Activated naive CD4-positive, alpha-beta T cell treated with anti-CD3 and anti-CD28 coated beads, Interleukin-2, amount 10 ng/mL, durations not matched to agents 7 days and 5 days (primary cell): Measurements from ENCODE around the gene RNASE8.

ENCODE experiments used
- CTCF ChIA-PET: fragments of 350-600 bp; sonication (Branson Sonifier 250); formaldehyde crosslinking; loops from one replicate; lab custom pipeline; 2021; ENCODE audit warnings: antibody characterized with exemption; lab: Charles Lee
- DNase-seq: peaks from one replicate; pipeline ENCODE4 v3.0.0-alpha.2; 2020
- H3K27ac Mint-ChIP-seq: one replicate; pipeline ENCODE4 v1.8.0; 2021; ENCODE audit warnings: mild to moderate bottlenecking, moderate library complexity, mixed read lengths
- H3K27me3 Mint-ChIP-seq: one replicate; pipeline ENCODE4 v1.8.0; 2021; ENCODE audit warnings: mild to moderate bottlenecking, mixed read lengths
- H3K36me3 Mint-ChIP-seq: one replicate; pipeline ENCODE4 v1.8.0; 2021; ENCODE audit warnings: mixed read lengths
- H3K4me1 Mint-ChIP-seq: one replicate; pipeline ENCODE4 v1.8.0; 2021; ENCODE audit warnings: mixed read lengths
- H3K4me3 Mint-ChIP-seq: one replicate; pipeline ENCODE4 v1.8.0; 2021; ENCODE audit warnings: mild to moderate bottlenecking, moderate library complexity, mixed read lengths
- H3K9me3 Mint-ChIP-seq: one replicate; pipeline ENCODE4 v1.8.0; 2021; ENCODE audit warnings: mixed read lengths

The RNASE8 gene

GRCh38 chr14:21066882-21067502 lies 9.4 kb downstream of the RNASE8 start:
- H3K27ac Mint-ChIP-seq: no peak overlapping the region
- peaks cover 87% of the 10 kb centered on the region for H3K27me3 Mint-ChIP-seq
- no peaks in the 10 kb centered on the region for H3K9me3 Mint-ChIP-seq
- no peak overlapping the region for H3K4me3 Mint-ChIP-seq
- no peaks in the 10 kb centered on the region for H3K36me3 Mint-ChIP-seq
- H3K4me1 Mint-ChIP-seq: peaks cover 33% of the 10 kb centered on the region
- no peak for DNase-seq
- CTCF ChIA-PET: interaction anchor here (0.6 to 4.4 kb wide), 11 partner anchors 9 to 148 kb away, joined by 3 to 72 read pairs (median 13); partner anchors contain the start of gene RNASE8

GRCh38 chr14:21068521-21069387 lies 11.1 kb downstream of the RNASE8 start:
- Mint-ChIP-seq H3K4me3 (peak overlapping the region; percentile 26), H3K27me3 (peaks cover 90% of the 10 kb centered on the region), H3K36me3 (no peaks in the 10 kb centered on the region), H3K9me3 (no peaks in the 10 kb centered on the region), H3K4me1 (peaks cover 34% of the 10 kb centered on the region), H3K27ac (no peak overlapping the region)
- peak; percentile 58 for DNase-seq
- CTCF ChIA-PET: interaction anchor here (0.7 to 4.4 kb wide), 14 partner anchors 11 to 81 kb away, joined by 3 to 72 read pairs (median 6); no protein-coding TSS in a partner anchor

DNA sequence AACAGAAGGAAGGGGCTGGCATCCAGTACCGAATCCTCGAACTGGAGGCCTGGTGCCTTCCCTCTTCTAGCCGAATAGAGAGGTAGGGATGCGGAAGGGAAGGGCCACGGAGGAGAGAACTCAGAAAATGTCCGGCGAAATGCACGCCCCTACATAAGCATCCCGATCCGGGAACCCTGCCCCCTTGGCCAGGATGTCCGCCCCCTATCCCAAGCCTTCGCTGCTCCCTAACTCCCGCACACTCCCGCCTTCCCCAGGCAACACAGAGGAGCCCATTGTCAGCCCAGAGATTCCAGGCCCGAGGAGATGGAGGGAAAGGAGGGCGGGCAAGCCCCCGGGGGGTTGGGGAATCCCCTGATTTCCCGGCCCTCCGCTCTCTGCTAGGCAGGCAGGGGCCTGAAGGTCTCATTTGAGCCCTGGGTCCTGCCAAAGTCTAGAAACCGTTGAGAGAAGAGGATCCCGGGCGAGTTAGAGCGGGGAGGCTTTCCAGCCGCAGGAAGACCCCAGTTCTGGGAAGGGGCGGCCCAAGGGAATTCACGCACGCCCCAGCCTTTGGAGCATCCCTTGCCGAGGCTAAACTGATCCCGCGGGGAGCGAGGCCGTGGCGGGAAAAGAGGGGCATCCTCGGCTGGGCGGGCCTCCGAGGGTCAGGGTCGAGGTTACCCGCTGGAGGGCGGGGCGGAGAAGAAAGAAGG lies 11.9 kb downstream of the RNASE8 start:
- no peaks in the 10 kb centered on the region for H3K36me3 Mint-ChIP-seq
- H3K9me3 Mint-ChIP-seq: no peaks in the 10 kb centered on the region
- H3K4me3 Mint-ChIP-seq: peak overlapping the region; percentile 52
- CTCF ChIA-PET: interaction anchor here (1.2 to 4.4 kb wide), 12 partner anchors 10 to 57 kb away, joined by 3 to 72 read pairs (median 22); no protein-coding TSS in a partner anchor
- DNase-seq: no peak
- peaks cover 96% of the 10 kb centered on the region for H3K27me3 Mint-ChIP-seq
- H3K4me1 Mint-ChIP-seq: peaks cover 34% of the 10 kb centered on the region
- no peak overlapping the region for H3K27ac Mint-ChIP-seq

- H3K36me3 Mint-ChIP-seq: no peaks in the 10 kb centered on the region
- peak; percentile 38 for DNase-seq
- H3K4me1 Mint-ChIP-seq: peaks cover 34% of the 10 kb centered on the region
- CTCF ChIA-PET: interaction anchor here (0.8 to 3.6 kb wide), 6 partner anchors 14 to 55 kb away, joined by 4 to 36 read pairs (median 21); no protein-coding TSS in a partner anchor
- peak within 1 kb of the TSS; percentile 52 for H3K4me3 Mint-ChIP-seq
- H3K9me3 Mint-ChIP-seq: no peaks in the 10 kb centered on the region
- no peak within 1 kb of the TSS for H3K27ac Mint-ChIP-seq
- peaks cover 97% of the 10 kb centered on the region for H3K27me3 Mint-ChIP-seq
Observed at GRCh38 chr14:21070083-21070609, 12.5 kb downstream of the RNASE8 start, which contains the start of gene ARHGEF40. Gene ARHGEF40 (plus strand): TSS chr14:21070304. CDS start chr14:21070397, 93 bp downstream.

GRCh38 chr14:21070610-21071224 lies 13.1 kb downstream of the RNASE8 start:
- Mint-ChIP-seq H3K27ac (no peak overlapping the region), H3K27me3 (peaks cover 94% of the 10 kb centered on the region), H3K36me3 (no peaks in the 10 kb centered on the region), H3K4me1 (peaks cover 34% of the 10 kb centered on the region), H3K4me3 (peak overlapping the region; percentile 42), H3K9me3 (no peaks in the 10 kb centered on the region)
- CTCF ChIA-PET: interaction anchor here (0.8 to 3.6 kb wide), 9 partner anchors 9 to 56 kb away, joined by 4 to 36 read pairs (median 7); no protein-coding TSS in a partner anchor
- no peak for DNase-seq

- peak overlapping the region; percentile 42 for H3K4me3 Mint-ChIP-seq
- peaks cover 34% of the 10 kb centered on the region for H3K4me1 Mint-ChIP-seq
- H3K27me3 Mint-ChIP-seq: peaks cover 93% of the 10 kb centered on the region
- H3K9me3 Mint-ChIP-seq: no peaks in the 10 kb centered on the region
- H3K36me3 Mint-ChIP-seq: no peaks in the 10 kb centered on the region
- peak; percentile 62 for DNase-seq
- CTCF ChIA-PET: interaction anchor here (0.8 to 3.6 kb wide), 9 partner anchors 9 to 56 kb away, joined by 4 to 36 read pairs (median 7); no protein-coding TSS in a partner anchor
- H3K27ac Mint-ChIP-seq: no peak overlapping the region
Observed at GRCh38 chr14:21071225-21072030, 13.8 kb downstream of the RNASE8 start.

GRCh38 chr14:21072031-21072473 lies 14.4 kb downstream of the RNASE8 start:
- CTCF ChIA-PET: interaction anchor here (1.0 to 3.6 kb wide), 7 partner anchors 8 to 57 kb away, joined by 4 to 36 read pairs (median 12); no protein-coding TSS in a partner anchor
- H3K36me3 Mint-ChIP-seq: no peaks in the 10 kb centered on the region
- H3K27ac Mint-ChIP-seq: no peak overlapping the region
- H3K27me3 Mint-ChIP-seq: peaks cover 89% of the 10 kb centered on the region
- no peak for DNase-seq
- no peak overlapping the region for H3K4me3 Mint-ChIP-seq
- peaks cover 34% of the 10 kb centered on the region for H3K4me1 Mint-ChIP-seq
- H3K9me3 Mint-ChIP-seq: no peaks in the 10 kb centered on the region

DNA sequence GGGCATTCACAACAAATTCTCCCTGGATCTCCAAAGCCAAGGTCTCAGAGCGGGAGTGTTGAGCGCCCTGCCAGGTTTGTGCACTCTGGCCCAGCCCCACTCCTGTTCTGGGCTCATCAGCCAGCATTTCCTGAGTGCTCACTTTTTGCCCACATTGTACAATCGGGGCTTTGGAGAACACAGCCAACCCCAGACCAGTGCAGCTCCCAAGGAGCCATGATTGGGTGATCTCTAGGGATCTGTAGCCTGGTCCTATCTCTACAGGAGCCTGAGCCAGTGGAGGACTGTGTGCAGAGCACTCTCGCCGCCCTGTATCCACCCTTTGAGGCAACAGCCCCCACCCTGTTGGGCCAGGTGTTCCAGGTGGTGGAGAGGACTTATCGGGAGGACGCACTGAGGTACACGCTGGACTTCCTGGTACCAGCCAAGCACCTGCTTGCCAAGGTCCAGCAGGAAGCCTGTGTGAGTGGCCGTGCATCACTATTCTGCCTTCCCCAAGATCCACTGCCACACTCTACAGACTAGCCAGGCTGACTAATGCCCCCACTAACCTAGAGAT lies 15.2 kb downstream of the RNASE8 start:
- Mint-ChIP-seq H3K27me3 (peaks cover 88% of the 10 kb centered on the region), H3K9me3 (no peaks in the 10 kb centered on the region), H3K36me3 (no peaks in the 10 kb centered on the region), H3K4me3 (no peak overlapping the region), H3K4me1 (peaks cover 34% of the 10 kb centered on the region), H3K27ac (no peak overlapping the region)
- CTCF ChIA-PET: interaction anchor here (0.6 to 3.6 kb wide), 4 partner anchors 16 to 101 kb away, joined by 3 to 36 read pairs (median 20); no protein-coding TSS in a partner anchor
- DNase-seq: no peak

GRCh38 chr14:21073921-21074320 lies 16.3 kb downstream of the RNASE8 start:
- Mint-ChIP-seq H3K9me3 (no peaks in the 10 kb centered on the region), H3K27me3 (peaks cover 89% of the 10 kb centered on the region), H3K4me3 (no peak overlapping the region), H3K36me3 (no peaks in the 10 kb centered on the region), H3K27ac (no peak overlapping the region), H3K4me1 (peaks cover 28% of the 10 kb centered on the region)
- no peak for DNase-seq
- CTCF ChIA-PET: interaction anchor here (0.5 to 1.9 kb wide), 2 partner anchors 29 to 31 kb away, joined by 3 to 5 read pairs; no protein-coding TSS in a partner anchor

DNA sequence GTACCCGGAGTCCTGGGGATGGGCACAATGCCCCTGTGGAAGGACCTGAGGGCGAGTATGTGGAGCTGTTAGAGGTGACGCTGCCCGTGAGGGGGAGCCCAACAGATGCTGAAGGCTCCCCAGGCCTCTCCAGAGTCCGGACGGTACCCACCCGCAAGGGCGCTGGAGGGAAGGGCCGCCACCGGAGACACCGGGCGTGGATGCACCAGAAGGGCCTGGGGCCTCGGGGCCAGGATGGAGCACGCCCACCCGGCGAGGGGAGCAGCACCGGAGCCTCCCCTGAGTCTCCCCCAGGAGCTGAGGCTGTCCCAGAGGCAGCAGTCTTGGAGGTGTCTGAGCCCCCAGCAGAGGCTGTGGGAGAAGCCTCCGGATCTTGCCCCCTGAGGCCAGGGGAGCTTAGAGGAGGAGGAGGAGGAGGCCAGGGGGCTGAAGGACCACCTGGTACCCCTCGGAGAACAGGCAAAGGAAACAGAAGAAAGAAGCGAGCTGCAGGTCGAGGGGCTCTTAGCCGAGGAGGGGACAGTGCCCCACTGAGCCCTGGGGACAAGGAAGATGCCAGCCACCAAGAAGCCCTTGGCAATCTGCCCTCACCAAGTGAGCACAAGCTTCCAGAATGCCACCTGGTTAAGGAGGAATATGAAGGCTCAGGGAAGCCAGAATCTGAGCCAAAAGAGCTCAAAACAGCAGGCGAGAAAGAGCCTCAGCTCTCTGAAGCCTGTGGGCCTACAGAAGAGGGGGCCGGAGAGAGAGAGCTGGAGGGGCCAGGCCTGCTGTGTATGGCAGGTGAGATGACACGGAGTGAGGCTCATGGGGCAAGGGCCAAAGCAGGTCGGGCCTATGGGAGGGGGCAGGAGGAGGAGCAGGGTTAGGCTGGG lies 17.0 kb downstream of the RNASE8 start:
- Mint-ChIP-seq H3K4me3 (no peak overlapping the region), H3K27ac (no peak overlapping the region), H3K27me3 (peaks cover 89% of the 10 kb centered on the region), H3K9me3 (no peaks in the 10 kb centered on the region), H3K4me1 (peaks cover 21% of the 10 kb centered on the region), H3K36me3 (no peaks in the 10 kb centered on the region)
- DNase-seq: no peak
- CTCF ChIA-PET: interaction anchor here (1.0 to 1.9 kb wide), 3 partner anchors 9 to 30 kb away, joined by 3 to 5 read pairs (median 4); no protein-coding TSS in a partner anchor

DNA sequence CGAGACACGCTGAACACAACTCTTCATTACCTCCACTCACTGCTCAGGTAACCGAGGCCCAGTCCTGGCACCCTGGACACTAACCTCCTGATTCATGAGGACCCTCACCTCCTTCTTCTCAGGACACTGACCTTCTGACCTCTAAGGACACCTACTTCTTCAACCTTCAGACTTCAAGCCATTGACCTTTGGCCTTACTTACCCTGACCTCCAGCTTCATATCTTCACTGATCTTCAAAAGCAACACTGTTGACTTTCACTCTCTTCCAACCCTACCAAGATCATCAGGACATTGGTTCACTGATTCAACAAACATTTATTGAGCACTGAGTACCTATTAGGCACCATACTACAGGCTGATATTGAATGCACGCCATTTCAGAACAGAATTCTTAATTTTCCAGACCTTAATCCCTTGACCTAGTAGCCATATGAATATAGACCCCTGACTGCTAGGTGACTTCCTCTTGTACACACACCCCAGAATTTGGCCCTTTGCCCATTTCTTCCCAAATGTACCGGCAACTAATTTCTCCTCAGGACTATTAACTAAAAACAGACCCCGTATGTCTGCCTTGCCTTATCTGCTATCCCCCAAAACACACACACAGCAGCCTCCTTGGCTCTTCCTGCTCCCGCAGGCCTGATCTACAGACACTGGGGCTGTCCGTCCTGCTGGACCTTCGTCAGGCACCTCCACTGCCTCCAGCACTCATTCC lies 18.3 kb downstream of the RNASE8 start:
- peaks cover 12% of the 10 kb centered on the region for H3K4me1 Mint-ChIP-seq
- H3K4me3 Mint-ChIP-seq: no peak overlapping the region
- H3K9me3 Mint-ChIP-seq: no peaks in the 10 kb centered on the region
- CTCF ChIA-PET: interaction anchor here (1.3 to 1.9 kb wide), 2 partner anchors 12 to 29 kb away, joined by 3 to 5 read pairs; no protein-coding TSS in a partner anchor
- no peak for DNase-seq
- H3K27ac Mint-ChIP-seq: no peak overlapping the region
- peaks cover 79% of the 10 kb centered on the region for H3K27me3 Mint-ChIP-seq
- no peaks in the 10 kb centered on the region for H3K36me3 Mint-ChIP-seq
